ENCODE measurements around the gene PGF.
"Not testable (repeated sequence)": the region's sequence is repeated elsewhere in the genome, so short reads cannot be mapped to it uniquely, and the experiment has no call there.

The PGF gene

DNA sequence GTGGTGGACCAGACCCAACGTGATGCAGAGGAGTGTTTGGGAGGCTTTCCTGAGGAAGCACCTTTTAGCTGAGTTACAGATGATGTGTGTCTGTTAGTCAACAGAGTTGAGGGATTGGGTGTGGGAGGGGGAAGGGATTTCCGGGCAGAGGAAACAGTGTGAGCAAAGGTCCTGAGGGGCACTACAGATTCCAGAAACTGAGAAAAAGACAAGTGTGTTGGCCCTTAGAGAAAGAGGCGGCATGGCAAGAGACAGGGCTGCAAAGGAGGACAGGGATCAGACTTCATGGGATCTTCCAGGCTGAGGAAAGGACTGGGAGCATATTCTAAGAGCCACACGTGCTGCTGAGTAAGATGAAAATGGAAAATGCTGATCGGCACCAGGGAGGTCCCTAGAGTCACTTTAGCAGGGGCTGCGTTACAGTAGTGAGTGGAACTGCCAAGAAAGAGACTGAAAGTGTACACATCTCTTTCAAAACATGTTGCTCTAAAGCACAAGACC lies 22.9 kb downstream of the PGF start:
- TF ChIP-seq GLIS2 (tag by site-specific recombination; IDR thresholded peaks at IDR 0.05) (no peak), ZNF623 (tag by site-specific recombination; IDR thresholded peaks at IDR 0.05) (peak; percentile 26; the same call in 1 of the 2 replicates)
- Histone ChIP-seq H3K36me3 (ENCODE audit: control insufficient read depth in 2 of 2, insufficient read depth in 1 of 2, low read length in 2 of 2) (no peaks in the 10 kb centered on the region), H3K27ac (ENCODE audit: extremely low read depth, low read depth, low read length) (no peak overlapping the region), H3K4me1 (ENCODE audit: control insufficient read depth, insufficient read depth, low read length) (no peaks in the 10 kb centered on the region), H3K4me3 (ENCODE audit: low read depth, low read length) (no peak overlapping the region), H3K9me3 (ENCODE audit: control insufficient read depth, insufficient read depth, low read depth, low read length) (no peaks in the 10 kb centered on the region)
- POLR2A ChIA-PET: interaction anchor here (0.5 kb wide), 1 partner anchor 9 kb away, joined by 3 read pairs; the partner anchor contains the start of gene RPS6KL1
- CTCF ChIA-PET: interaction anchor here (0.7 to 1.2 kb wide), 3 partner anchors 9 to 27 kb away, joined by 3 read pairs; partner anchors contain the start of gene RPS6KL1

DNA sequence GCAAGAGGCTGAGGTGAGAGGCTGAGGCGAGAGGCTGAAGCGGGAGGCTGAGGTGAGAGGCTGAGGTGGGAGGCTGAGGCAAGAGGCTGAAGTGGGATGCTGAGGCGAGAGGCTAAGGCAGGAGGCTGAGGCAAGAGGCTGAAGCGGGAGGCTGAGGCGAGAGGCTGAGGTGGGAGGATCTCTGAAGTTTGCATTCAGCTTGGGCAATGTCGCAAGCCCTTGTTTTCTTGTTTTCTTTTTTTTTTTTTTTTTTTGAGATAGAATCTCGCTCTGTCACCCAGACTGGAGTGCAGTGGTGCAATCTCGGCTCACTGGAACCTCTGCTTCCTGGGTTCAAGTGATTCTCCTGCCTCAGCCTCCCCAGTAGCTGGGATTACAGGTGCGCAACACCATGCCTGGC lies 23.7 kb downstream of the PGF start:
- CTCF ChIA-PET: interaction anchor here (0.6 to 1.6 kb wide), 4 partner anchors 24 to 156 kb away, joined by 3 to 4 read pairs (median 3); no protein-coding TSS in a partner anchor
- not testable (repeated sequence) for H3K9me3 ChIP-seq (ENCODE audit: control insufficient read depth, insufficient read depth, low read depth, low read length); H3K4me1 ChIP-seq (ENCODE audit: control insufficient read depth, insufficient read depth, low read length); H3K36me3 ChIP-seq (ENCODE audit: control insufficient read depth in 2 of 2, insufficient read depth in 1 of 2, low read length in 2 of 2); H3K4me3 ChIP-seq (ENCODE audit: low read depth, low read length); H3K27ac ChIP-seq (ENCODE audit: extremely low read depth, low read depth, low read length)
- POLR2A ChIA-PET: interaction anchor here (1.0 kb wide), 1 partner anchor 8 kb away, joined by 4 read pairs; the partner anchor contains the start of gene RPS6KL1

DNA sequence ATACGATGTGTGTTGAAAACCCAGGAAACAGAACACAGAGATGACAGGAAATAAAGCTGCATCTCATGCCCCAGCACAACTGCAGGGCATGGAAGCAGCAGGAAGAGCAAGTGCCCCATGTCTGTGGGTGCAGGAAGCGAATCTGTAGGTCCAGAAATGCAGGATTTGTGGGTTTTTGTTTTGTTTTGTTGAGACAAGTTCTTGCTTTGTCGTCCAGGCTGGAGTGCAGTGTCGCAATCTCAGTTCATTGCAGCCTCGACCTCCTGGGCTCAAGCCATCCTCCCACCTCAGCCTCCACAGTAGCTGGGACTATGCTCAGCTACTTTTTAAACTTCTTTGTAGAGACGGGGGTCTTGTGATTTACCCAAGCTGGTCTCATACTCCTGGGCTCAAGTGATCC lies 26.2 kb downstream of the PGF start:
- H3K4me1 ChIP-seq (ENCODE audit: control insufficient read depth, insufficient read depth, low read length): no peaks in the 10 kb centered on the region
- H3K4me3 ChIP-seq (ENCODE audit: low read depth, low read length): no peak overlapping the region
- no peaks in the 10 kb centered on the region for H3K36me3 ChIP-seq (ENCODE audit: control insufficient read depth in 2 of 2, insufficient read depth in 1 of 2, low read length in 2 of 2)
- H3K9me3 ChIP-seq (ENCODE audit: control insufficient read depth, insufficient read depth, low read depth, low read length): no peaks in the 10 kb centered on the region
- TF ChIP-seq GLIS1 (tag by site-specific recombination; IDR thresholded peaks at IDR 0.05) (no peak), FEZF1 (tag by site-specific recombination; IDR thresholded peaks at IDR 0.05) (no peak), ZNF248 (tag by site-specific recombination; IDR thresholded peaks at IDR 0.05) (no peak), ZNF530 (tag by site-specific recombination; IDR thresholded peaks at IDR 0.05; ENCODE audit: low read depth) (no peak), ZXDB (tag by site-specific recombination; IDR thresholded peaks at IDR 0.05) (no peak), ZNF394 (tag by site-specific recombination; IDR thresholded peaks at IDR 0.05; ENCODE audit: borderline replicate concordance) (no peak), ZNF837 (tag by site-specific recombination; IDR thresholded peaks at IDR 0.05) (no peak), SP3 (tag by site-specific recombination; IDR thresholded peaks at IDR 0.05) (no peak), HOXD13 (CRISPR knock-in tag; IDR thresholded peaks at IDR 0.05; ENCODE audit: borderline replicate concordance) (no peak), KLF10 (tag by site-specific recombination; IDR thresholded peaks at IDR 0.05) (no peak), ZNF670 (tag by site-specific recombination; IDR thresholded peaks at IDR 0.05; ENCODE audit: low read depth) (no peak), ZNF514 (tag by site-specific recombination; IDR thresholded peaks at IDR 0.05) (no peak)
- TF ChIP-seq, protein P1, sequence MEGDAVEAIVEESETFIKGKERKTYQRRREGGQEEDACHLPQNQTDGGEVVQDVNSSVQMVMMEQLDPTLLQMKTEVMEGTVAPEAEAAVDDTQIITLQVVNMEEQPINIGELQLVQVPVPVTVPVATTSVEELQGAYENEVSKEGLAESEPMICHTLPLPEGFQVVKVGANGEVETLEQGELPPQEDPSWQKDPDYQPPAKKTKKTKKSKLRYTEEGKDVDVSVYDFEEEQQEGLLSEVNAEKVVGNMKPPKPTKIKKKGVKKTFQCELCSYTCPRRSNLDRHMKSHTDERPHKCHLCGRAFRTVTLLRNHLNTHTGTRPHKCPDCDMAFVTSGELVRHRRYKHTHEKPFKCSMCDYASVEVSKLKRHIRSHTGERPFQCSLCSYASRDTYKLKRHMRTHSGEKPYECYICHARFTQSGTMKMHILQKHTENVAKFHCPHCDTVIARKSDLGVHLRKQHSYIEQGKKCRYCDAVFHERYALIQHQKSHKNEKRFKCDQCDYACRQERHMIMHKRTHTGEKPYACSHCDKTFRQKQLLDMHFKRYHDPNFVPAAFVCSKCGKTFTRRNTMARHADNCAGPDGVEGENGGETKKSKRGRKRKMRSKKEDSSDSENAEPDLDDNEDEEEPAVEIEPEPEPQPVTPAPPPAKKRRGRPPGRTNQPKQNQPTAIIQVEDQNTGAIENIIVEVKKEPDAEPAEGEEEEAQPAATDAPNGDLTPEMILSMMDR (tag by site-specific recombination; IDR thresholded peaks at IDR 0.05): no peak
- TF ChIP-seq, protein P2, sequence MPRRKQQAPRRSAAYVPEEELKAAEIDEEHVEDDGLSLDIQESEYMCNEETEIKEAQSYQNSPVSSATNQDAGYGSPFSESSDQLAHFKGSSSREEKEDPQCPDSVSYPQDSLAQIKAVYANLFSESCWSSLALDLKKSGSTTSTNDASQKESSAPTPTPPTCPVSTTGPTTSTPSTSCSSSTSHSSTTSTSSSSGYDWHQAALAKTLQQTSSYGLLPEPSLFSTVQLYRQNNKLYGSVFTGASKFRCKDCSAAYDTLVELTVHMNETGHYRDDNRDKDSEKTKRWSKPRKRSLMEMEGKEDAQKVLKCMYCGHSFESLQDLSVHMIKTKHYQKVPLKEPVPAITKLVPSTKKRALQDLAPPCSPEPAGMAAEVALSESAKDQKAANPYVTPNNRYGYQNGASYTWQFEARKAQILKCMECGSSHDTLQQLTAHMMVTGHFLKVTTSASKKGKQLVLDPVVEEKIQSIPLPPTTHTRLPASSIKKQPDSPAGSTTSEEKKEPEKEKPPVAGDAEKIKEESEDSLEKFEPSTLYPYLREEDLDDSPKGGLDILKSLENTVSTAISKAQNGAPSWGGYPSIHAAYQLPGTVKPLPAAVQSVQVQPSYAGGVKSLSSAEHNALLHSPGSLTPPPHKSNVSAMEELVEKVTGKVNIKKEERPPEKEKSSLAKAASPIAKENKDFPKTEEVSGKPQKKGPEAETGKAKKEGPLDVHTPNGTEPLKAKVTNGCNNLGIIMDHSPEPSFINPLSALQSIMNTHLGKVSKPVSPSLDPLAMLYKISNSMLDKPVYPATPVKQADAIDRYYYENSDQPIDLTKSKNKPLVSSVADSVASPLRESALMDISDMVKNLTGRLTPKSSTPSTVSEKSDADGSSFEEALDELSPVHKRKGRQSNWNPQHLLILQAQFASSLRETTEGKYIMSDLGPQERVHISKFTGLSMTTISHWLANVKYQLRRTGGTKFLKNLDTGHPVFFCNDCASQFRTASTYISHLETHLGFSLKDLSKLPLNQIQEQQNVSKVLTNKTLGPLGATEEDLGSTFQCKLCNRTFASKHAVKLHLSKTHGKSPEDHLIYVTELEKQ (tag by site-specific recombination; IDR thresholded peaks at IDR 0.05; ENCODE audit: borderline replicate concordance): no peak
- ChIA-PET POLR2A (no interaction called here), CTCF (interaction anchor here (1.3 to 1.4 kb wide), 2 partner anchors 15 to 159 kb away, joined by 4 to 6 read pairs; no protein-coding TSS in a partner anchor)
- no peak overlapping the region for H3K27ac ChIP-seq (ENCODE audit: extremely low read depth, low read depth, low read length)
